ENCODE measurements around the gene SUN5. TPM values are rescaled to one million over a fixed set of nuclear protein-coding genes. Genes with fewer than 3 reads are reported as not detected.

SUN5 gene
- total RNA-seq, 2 donors from 2014 or later = not detected

DNA sequence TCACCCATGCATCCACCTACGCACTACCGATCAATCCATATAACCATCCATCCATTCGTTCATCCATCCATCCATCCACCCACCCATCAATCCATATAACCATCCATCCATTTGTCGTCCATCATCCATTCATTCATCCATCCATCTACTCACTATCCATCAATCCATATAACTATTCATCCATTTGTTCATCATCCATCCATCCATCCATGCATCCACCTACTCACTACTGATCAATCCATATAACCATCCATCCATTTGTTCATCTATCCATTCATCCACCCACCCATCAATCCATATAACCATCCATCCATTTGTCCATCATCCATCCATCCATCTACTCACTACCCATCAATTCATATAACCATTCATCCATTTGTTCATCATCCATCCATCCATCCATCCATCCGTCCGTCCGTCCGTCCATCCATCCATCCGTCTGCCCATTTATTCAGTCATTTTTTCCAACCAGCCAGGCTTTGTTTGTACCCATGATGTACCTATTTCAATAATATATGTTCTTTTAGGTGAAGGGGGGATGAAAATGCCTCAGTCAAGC lies 21.2 kb upstream of the SUN5 start:
- no peaks in the 10 kb centered on the region for H3K36me3 ChIP-seq (ENCODE audit: control insufficient read depth, insufficient read depth, low read length)
- no peaks in the 10 kb centered on the region for H3K27me3 ChIP-seq (ENCODE audit: control insufficient read depth, insufficient read depth, low read length, poor library complexity, severe bottlenecking)
- TF ChIP-seq, protein P1, sequence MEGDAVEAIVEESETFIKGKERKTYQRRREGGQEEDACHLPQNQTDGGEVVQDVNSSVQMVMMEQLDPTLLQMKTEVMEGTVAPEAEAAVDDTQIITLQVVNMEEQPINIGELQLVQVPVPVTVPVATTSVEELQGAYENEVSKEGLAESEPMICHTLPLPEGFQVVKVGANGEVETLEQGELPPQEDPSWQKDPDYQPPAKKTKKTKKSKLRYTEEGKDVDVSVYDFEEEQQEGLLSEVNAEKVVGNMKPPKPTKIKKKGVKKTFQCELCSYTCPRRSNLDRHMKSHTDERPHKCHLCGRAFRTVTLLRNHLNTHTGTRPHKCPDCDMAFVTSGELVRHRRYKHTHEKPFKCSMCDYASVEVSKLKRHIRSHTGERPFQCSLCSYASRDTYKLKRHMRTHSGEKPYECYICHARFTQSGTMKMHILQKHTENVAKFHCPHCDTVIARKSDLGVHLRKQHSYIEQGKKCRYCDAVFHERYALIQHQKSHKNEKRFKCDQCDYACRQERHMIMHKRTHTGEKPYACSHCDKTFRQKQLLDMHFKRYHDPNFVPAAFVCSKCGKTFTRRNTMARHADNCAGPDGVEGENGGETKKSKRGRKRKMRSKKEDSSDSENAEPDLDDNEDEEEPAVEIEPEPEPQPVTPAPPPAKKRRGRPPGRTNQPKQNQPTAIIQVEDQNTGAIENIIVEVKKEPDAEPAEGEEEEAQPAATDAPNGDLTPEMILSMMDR (conservative IDR thresholded peaks at IDR 0.05) = no peak
- H3K4me1 ChIP-seq (ENCODE audit: control insufficient read depth, insufficient read depth, low read length) = no peaks in the 10 kb centered on the region
- H3K27ac ChIP-seq (ENCODE audit: low read depth, low read length) = no peak overlapping the region
- H3K9ac ChIP-seq (ENCODE audit: extremely low read depth, low read length, poor library complexity, severe bottlenecking) = no peak overlapping the region
- Mint-ChIP-seq H3K36me3 (ENCODE audit: low read depth) (no peaks in the 10 kb centered on the region), H3K27me3 (ENCODE audit: insufficient read depth) (no peaks in the 10 kb centered on the region), H3K27ac (no peak overlapping the region), H3K9me3 (no peaks in the 10 kb centered on the region), H3K4me3 (no peak overlapping the region), H3K4me1 (peaks cover 2% of the 10 kb centered on the region)
- WGBS, 2 experiments (ENCODE audit: insufficient coverage in 1 of 2, insufficient read length in 1 of 2) = 66 to 84% methylated on average over 4 to 9 of the region's 9 CpGs
- no peak overlapping the region for H3K4me3 ChIP-seq (ENCODE audit: low read length)
- H3K9me3 ChIP-seq (ENCODE audit: control insufficient read depth, low read length) = no peaks in the 10 kb centered on the region
- DNase-seq = no peak

DNA sequence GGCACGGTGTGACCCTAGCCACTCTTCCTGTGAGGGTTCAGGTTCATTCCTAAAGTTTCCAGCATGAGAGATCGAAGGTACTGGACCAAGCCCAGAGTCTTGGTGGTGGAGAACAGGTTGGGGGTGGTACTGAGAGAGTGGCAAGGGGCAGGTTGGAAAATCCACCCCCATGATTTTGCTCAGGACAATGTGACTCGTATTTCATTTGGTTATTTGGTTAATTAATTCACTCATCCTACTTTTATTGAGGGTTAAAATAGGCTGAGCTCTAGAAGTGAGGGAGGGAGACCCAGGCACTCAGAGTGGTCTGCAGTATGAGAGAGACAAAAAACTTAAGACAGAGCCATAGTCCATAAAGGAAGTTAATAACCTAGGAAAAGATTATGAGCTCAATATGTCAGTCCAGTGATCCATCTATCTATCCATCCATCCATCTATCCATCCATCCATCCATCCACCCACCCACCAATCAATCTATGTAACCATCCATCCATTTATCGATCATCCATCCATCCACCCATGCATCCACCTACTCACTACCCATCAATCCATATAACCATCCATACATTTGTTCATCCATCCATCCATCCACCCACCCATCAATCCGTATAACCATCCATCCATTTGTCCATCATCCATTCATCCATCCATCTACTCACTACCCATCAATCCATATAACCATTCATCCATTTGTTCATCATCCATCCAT lies 20.5 kb upstream of the SUN5 start:
- no peak overlapping the region for H3K4me3 ChIP-seq (ENCODE audit: low read length)
- Mint-ChIP-seq H3K4me1 (peaks cover 2% of the 10 kb centered on the region), H3K4me3 (no peak overlapping the region), H3K36me3 (ENCODE audit: low read depth) (no peaks in the 10 kb centered on the region), H3K27me3 (ENCODE audit: insufficient read depth) (no peaks in the 10 kb centered on the region), H3K27ac (no peak overlapping the region), H3K9me3 (no peaks in the 10 kb centered on the region)
- no peaks in the 10 kb centered on the region for H3K9me3 ChIP-seq (ENCODE audit: control insufficient read depth, low read length)
- no peaks in the 10 kb centered on the region for H3K4me1 ChIP-seq (ENCODE audit: control insufficient read depth, insufficient read depth, low read length)
- DNase-seq = no peak
- no peak overlapping the region for H3K27ac ChIP-seq (ENCODE audit: low read depth, low read length)
- TF ChIP-seq, protein P1 (conservative IDR thresholded peaks at IDR 0.05) = no peak
- H3K9ac ChIP-seq (ENCODE audit: extremely low read depth, low read length, poor library complexity, severe bottlenecking) = no peak overlapping the region
- no peaks in the 10 kb centered on the region for H3K36me3 ChIP-seq (ENCODE audit: control insufficient read depth, insufficient read depth, low read length)
- WGBS, 2 experiments (ENCODE audit: insufficient coverage in 1 of 2, insufficient read length in 1 of 2) = 78 to 92% methylated on average over 4 to 5 of the region's 5 CpGs
- H3K27me3 ChIP-seq (ENCODE audit: control insufficient read depth, insufficient read depth, low read length, poor library complexity, severe bottlenecking) = no peaks in the 10 kb centered on the region

DNA sequence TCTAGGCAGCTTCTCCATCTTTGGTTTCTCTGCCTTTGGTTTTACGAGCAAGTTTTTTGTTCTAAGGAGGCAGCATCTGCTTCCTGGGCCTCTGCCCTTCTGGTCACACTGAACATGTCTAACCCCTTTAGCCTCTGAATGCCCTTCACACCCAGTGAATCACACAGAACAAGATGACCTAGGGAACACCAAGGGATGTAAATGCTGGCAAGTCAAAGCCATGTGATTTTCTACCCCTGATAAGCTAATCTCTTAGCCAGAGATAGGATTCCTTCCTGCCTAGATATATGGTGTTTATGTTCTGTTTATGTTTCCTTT lies 20.0 kb upstream of the SUN5 start:
- Histone ChIP-seq H3K4me1 (ENCODE audit: control insufficient read depth, insufficient read depth, low read length) (no peaks in the 10 kb centered on the region), H3K36me3 (ENCODE audit: control insufficient read depth, insufficient read depth, low read length) (no peaks in the 10 kb centered on the region), H3K27ac (ENCODE audit: low read depth, low read length) (no peak overlapping the region), H3K27me3 (ENCODE audit: control insufficient read depth, insufficient read depth, low read length, poor library complexity, severe bottlenecking) (no peaks in the 10 kb centered on the region), H3K9ac (ENCODE audit: extremely low read depth, low read length, poor library complexity, severe bottlenecking) (no peak overlapping the region), H3K9me3 (ENCODE audit: control insufficient read depth, low read length) (no peaks in the 10 kb centered on the region), H3K4me3 (ENCODE audit: low read length) (no peak overlapping the region)
- TF ChIP-seq, protein P1 (conservative IDR thresholded peaks at IDR 0.05) = no peak
- Mint-ChIP-seq H3K4me1 (peaks cover 2% of the 10 kb centered on the region), H3K27me3 (ENCODE audit: insufficient read depth) (no peaks in the 10 kb centered on the region), H3K27ac (no peak overlapping the region), H3K36me3 (ENCODE audit: low read depth) (no peaks in the 10 kb centered on the region), H3K4me3 (no peak overlapping the region), H3K9me3 (no peaks in the 10 kb centered on the region)
- no peak for DNase-seq
- 80 to 95% methylated on average over 1 of the region's 1 CpG for WGBS, 2 experiments (ENCODE audit: insufficient coverage in 1 of 2, insufficient read length in 1 of 2)
